ENCODE data around the gene LRRC14B. TPM values are rescaled to one million over a fixed set of nuclear protein-coding genes. Genes with fewer than 3 reads are reported as not detected.

LRRC14B gene
- polyA plus RNA-seq, 3 donors = not detected

DNA sequence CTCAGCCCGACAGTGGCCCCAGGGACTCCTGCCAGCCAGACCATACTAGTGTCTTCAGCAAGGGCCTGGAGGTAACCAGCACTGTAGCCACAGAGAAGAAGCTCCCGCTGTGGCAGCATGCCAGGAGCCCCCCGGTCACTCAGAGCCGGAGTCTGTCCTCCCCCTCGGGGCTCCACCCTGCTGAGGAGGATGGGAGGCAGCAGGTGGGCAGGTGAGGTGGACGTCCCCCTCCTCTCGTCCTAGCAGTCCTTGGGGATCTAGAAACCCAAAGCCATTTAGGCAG, 28.0 kb upstream of the LRRC14B start:
- Mint-ChIP-seq H3K36me3 (no peaks in the 10 kb centered on the region), H3K4me3 (no peak overlapping the region), H3K9me3 (peaks cover 3 to 16% (median 6%) of the 10 kb centered on the region in 7 donors), H3K4me1 (no peaks in the 10 kb centered on the region), H3K27ac (no peak overlapping the region), H3K27me3 (ENCODE audit: low read depth in 3 of 3) (peaks cover 9 to 12% (median 11%) of the 10 kb centered on the region in 3 donors)
- Histone ChIP-seq H3K79me2 (ENCODE audit: insufficient read depth, low read length) (no peaks in the 10 kb centered on the region), H4K20me1 (ENCODE audit: insufficient read depth, low read length) (no peaks in the 10 kb centered on the region), H3K36me3 (replicated peaks in 1 of 2; ENCODE audit: control insufficient read depth in 1 of 2, insufficient read depth in 2 of 2, low read length in 2 of 2) (no peaks in the 10 kb centered on the region), H3K4me3 (replicated peaks in 1 of 3; ENCODE audit: low read depth in 2 of 3, low read length in 3 of 3) (no peak overlapping the region), H3K9me3 (replicated peaks in 1 of 2; ENCODE audit: control insufficient read depth in 1 of 2, insufficient read depth in 1 of 2, low read length in 2 of 2) (peaks cover 0 to 7% of the 10 kb centered on the region in 2 donors), H3K9ac (ENCODE audit: insufficient read depth, low read length, poor library complexity, severe bottlenecking) (no peak overlapping the region), H3K4me1 (ENCODE audit: control insufficient read depth in 1 of 2, insufficient read depth in 2 of 2, low read length in 2 of 2) (no peaks in the 10 kb centered on the region), H3K27ac (ENCODE audit: low read depth in 1 of 2, low read length in 2 of 2) (no peak overlapping the region), H3K4me2 (replicated peaks; ENCODE audit: extremely low read depth, low read length, poor library complexity, severe bottlenecking) (no peak overlapping the region), H2AFZ (ENCODE audit: insufficient read depth, low read depth, low read length, poor library complexity, severe bottlenecking) (no peak overlapping the region), H3K27me3 (ENCODE audit: control insufficient read depth in 2 of 2, insufficient read depth in 2 of 2, low read length in 2 of 2) (no peaks in the 10 kb centered on the region)
- TF ChIP-seq, protein P1, sequence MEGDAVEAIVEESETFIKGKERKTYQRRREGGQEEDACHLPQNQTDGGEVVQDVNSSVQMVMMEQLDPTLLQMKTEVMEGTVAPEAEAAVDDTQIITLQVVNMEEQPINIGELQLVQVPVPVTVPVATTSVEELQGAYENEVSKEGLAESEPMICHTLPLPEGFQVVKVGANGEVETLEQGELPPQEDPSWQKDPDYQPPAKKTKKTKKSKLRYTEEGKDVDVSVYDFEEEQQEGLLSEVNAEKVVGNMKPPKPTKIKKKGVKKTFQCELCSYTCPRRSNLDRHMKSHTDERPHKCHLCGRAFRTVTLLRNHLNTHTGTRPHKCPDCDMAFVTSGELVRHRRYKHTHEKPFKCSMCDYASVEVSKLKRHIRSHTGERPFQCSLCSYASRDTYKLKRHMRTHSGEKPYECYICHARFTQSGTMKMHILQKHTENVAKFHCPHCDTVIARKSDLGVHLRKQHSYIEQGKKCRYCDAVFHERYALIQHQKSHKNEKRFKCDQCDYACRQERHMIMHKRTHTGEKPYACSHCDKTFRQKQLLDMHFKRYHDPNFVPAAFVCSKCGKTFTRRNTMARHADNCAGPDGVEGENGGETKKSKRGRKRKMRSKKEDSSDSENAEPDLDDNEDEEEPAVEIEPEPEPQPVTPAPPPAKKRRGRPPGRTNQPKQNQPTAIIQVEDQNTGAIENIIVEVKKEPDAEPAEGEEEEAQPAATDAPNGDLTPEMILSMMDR (IDR thresholded peaks at IDR 0.05) = no peak
- 96% methylated on average over 7 of the region's 7 CpGs for WGBS (ENCODE audit: insufficient coverage)
- intact Hi-C loops (cut with micrococcal nuclease) = no loop called here
- DNase-seq = no peak

DNA sequence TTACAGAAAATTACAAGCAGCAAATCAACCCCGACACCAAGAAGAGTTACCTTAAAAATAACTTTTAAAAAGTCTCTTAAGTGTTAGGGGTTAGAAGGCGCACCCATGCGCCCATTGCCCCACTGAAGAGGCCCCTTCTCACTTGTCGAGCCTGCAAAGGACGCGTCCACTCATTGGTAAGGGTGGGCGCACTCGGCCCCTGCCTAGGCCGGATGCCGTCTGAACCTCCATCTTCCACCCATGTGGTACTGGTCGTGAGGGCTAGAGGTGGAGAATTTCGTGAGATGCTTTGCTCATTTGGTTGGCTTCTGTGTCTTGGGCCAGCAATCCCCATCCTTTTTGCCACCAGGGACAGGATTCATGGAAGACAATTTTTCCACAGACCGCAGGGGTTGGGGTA, 27.5 kb upstream of the LRRC14B start:
- intact Hi-C loops (cut with micrococcal nuclease) = no loop called here
- H3K9ac ChIP-seq (ENCODE audit: insufficient read depth, low read length, poor library complexity, severe bottlenecking) = no peak overlapping the region
- Mint-ChIP-seq H3K4me1 (no peaks in the 10 kb centered on the region), H3K4me3 (no peak overlapping the region), H3K27ac (no peak overlapping the region), H3K36me3 (no peaks in the 10 kb centered on the region), H3K27me3 (ENCODE audit: low read depth in 3 of 3) (peaks cover 9 to 12% (median 10%) of the 10 kb centered on the region in 3 donors), H3K9me3 (peaks cover 3 to 16% (median 6%) of the 10 kb centered on the region in 7 donors)
- no peak overlapping the region for H2AFZ ChIP-seq (ENCODE audit: insufficient read depth, low read depth, low read length, poor library complexity, severe bottlenecking)
- TF ChIP-seq, protein P1 (IDR thresholded peaks at IDR 0.05) = no peak
- no peaks in the 10 kb centered on the region for H3K79me2 ChIP-seq (ENCODE audit: insufficient read depth, low read length)
- no peak for DNase-seq
- H3K4me2 ChIP-seq (replicated peaks; ENCODE audit: extremely low read depth, low read length, poor library complexity, severe bottlenecking) = no peak overlapping the region
- peaks cover 0 to 7% of the 10 kb centered on the region in 2 donors for H3K9me3 ChIP-seq (replicated peaks in 1 of 2; ENCODE audit: control insufficient read depth in 1 of 2, insufficient read depth in 1 of 2, low read length in 2 of 2)
- H3K27me3 ChIP-seq (ENCODE audit: control insufficient read depth in 2 of 2, insufficient read depth in 2 of 2, low read length in 2 of 2) = no peaks in the 10 kb centered on the region
- no peaks in the 10 kb centered on the region for H3K4me1 ChIP-seq (ENCODE audit: control insufficient read depth in 1 of 2, insufficient read depth in 2 of 2, low read length in 2 of 2)
- no peak overlapping the region for H3K27ac ChIP-seq (ENCODE audit: low read depth in 1 of 2, low read length in 2 of 2)
- H4K20me1 ChIP-seq (ENCODE audit: insufficient read depth, low read length) = no peaks in the 10 kb centered on the region
- no peak overlapping the region for H3K4me3 ChIP-seq (replicated peaks in 1 of 3; ENCODE audit: low read depth in 2 of 3, low read length in 3 of 3)
- H3K36me3 ChIP-seq (replicated peaks in 1 of 2; ENCODE audit: control insufficient read depth in 1 of 2, insufficient read depth in 2 of 2, low read length in 2 of 2) = no peaks in the 10 kb centered on the region
- WGBS (ENCODE audit: insufficient coverage) = no CpG with 5 or more reads among the region's 13 CpGs

Measured in CD14-positive monocyte (primary cell).